Liver (tissue), 9 donors: ENCODE measurements around the gene NINJ2. TPM values are rescaled to one million over a fixed set of nuclear protein-coding genes. Genes with fewer than 3 reads are reported as not detected.

Source experiments
- DNase-seq: peaks from one replicate; pipeline ENCODE4 v3.0.0-alpha.2; 2017; ENCODE audit warnings: low spot score
- H3K27ac ChIP-seq, 2 donors: one replicate each; pipeline ENCODE4 v1.7.0; 2013; ENCODE audit warnings: inconsistent platforms in 2 of 2, low read length in 2 of 2, control low read depth in 1 of 2, low read depth in 1 of 2, mild to moderate bottlenecking in 1 of 2
- H3K27me3 ChIP-seq, 4 donors: one replicate each; pipeline versions ENCODE4 v1.6.1 to v1.7.0; 2013; ENCODE audit warnings: low read length in 3 of 4, inconsistent platforms in 1 of 4, mild to moderate bottlenecking in 1 of 4, moderate library complexity in 1 of 4; ENCODE audit not compliant: control insufficient read depth in 4 of 4, insufficient read depth in 4 of 4
- H3K36me3 ChIP-seq, 4 donors: one replicate each; pipeline versions ENCODE4 v1.6.1 to v1.7.0; 2013; ENCODE audit warnings: low read length in 3 of 4, mild to moderate bottlenecking in 3 of 4, low read depth in 1 of 4, moderate library complexity in 1 of 4; ENCODE audit not compliant: control insufficient read depth in 4 of 4, insufficient read depth in 3 of 4
- H3K4me1 ChIP-seq, 4 donors: one replicate each; pipeline versions ENCODE4 v1.6.1 to v1.7.0; 2013; ENCODE audit warnings: low read length in 3 of 4, mild to moderate bottlenecking in 3 of 4, moderate library complexity in 1 of 4; ENCODE audit not compliant: control insufficient read depth in 4 of 4, insufficient read depth in 4 of 4
- H3K4me3 ChIP-seq, 3 donors: one replicate each; pipeline versions ENCODE4 v1.6.1 to v1.7.0; 2013; ENCODE audit warnings: low read length in 3 of 3, control low read depth in 1 of 3, low read depth in 1 of 3, mild to moderate bottlenecking in 1 of 3
- H3K9ac ChIP-seq, 2 donors: one replicate each; pipeline ENCODE4 v1.7.0; 2013; ENCODE audit warnings: low read length in 2 of 2, mild to moderate bottlenecking in 2 of 2, moderate library complexity in 2 of 2, control low read depth in 1 of 2, low read depth in 1 of 2
- H3K9me3 ChIP-seq, 4 donors: one replicate each; pipeline versions ENCODE4 v1.6.1 to v1.7.0; 2013; ENCODE audit warnings: low read length in 3 of 4; ENCODE audit not compliant: control insufficient read depth in 4 of 4
- EGR1 ChIP-seq, 2 donors: IDR thresholded peaks; 2 replicates each; pipeline ENCODE4 v1.6.1; 2016 to 2018; ENCODE audit warnings: antibody characterized with exemption in 2 of 2, low read depth in 2 of 2
- FOXA1 ChIP-seq: IDR thresholded peaks from 2 replicates; pipeline ENCODE4 v1.6.1; 2016; ENCODE audit warnings: antibody characterized with exemption
- FOXA2 ChIP-seq: IDR thresholded peaks from 2 replicates; pipeline ENCODE4 v1.6.1; 2016; ENCODE audit warnings: antibody characterized with exemption
- GABPA ChIP-seq, 2 donors: IDR thresholded peaks in 1 of 2; conservative IDR thresholded peaks in 1 of 2; 2 replicates each; pipeline ENCODE4 v1.6.1; 2016; ENCODE audit warnings: antibody characterized with exemption in 2 of 2, mild to moderate bottlenecking in 1 of 2, moderate library complexity in 1 of 2
- HNF4A ChIP-seq, 2 donors: conservative IDR thresholded peaks; 2 replicates each; pipeline ENCODE4 v1.6.1; 2016; ENCODE audit warnings: antibody characterized with exemption in 2 of 2, mild to moderate bottlenecking in 2 of 2
- HNF4G ChIP-seq: IDR thresholded peaks from 2 replicates; pipeline ENCODE4 v1.6.1; 2016; ENCODE audit warnings: antibody characterized with exemption
- MAX ChIP-seq: IDR thresholded peaks from 2 replicates; pipeline ENCODE4 v1.6.1; 2016; ENCODE audit warnings: antibody characterized with exemption
- NR2F2 ChIP-seq: IDR thresholded peaks from 2 replicates; pipeline ENCODE4 v1.6.1; 2016; ENCODE audit warnings: antibody characterized with exemption
- RAD21 ChIP-seq, 2 donors: IDR thresholded peaks; 2 replicates each; pipeline ENCODE4 v1.6.1; 2016; ENCODE audit warnings: antibody characterized with exemption in 2 of 2, mild to moderate bottlenecking in 2 of 2
- RXRA ChIP-seq, 2 donors: IDR thresholded peaks; 2 replicates each; pipeline ENCODE4 v1.6.1; 2017 to 2018; ENCODE audit warnings: antibody characterized with exemption in 2 of 2, mild to moderate bottlenecking in 1 of 2
- TAF1 ChIP-seq: conservative IDR thresholded peaks from 2 replicates; pipeline ENCODE4 v1.6.1; 2016; ENCODE audit warnings: antibody characterized with exemption, mild to moderate bottlenecking
- YY1 ChIP-seq: IDR thresholded peaks from 2 replicates; pipeline ENCODE4 v1.6.1; 2016; ENCODE audit warnings: antibody characterized with exemption, mild to moderate bottlenecking
- WGBS: extraction: QIAGEN DNeasy Blood & Tissue Kit; methylation state at CpG from one replicate; pipeline ENCODE4 v1.1.7; 2013; 5-methylcytosine and 5-hydroxymethylcytosine counted together
- polyA plus RNA-seq, 2 donors: library from polyadenylated mRNA; stranded (reverse) in 1 of 2; unstranded in 1 of 2; fragments of 200-250 nt in 1 of 2; fragments of >200 nt in 1 of 2; fragmentation: Nextera tagmentation in 1 of 2; extraction: Ambion mirVana in 1 of 2; gene quantifications; one replicate each; pipeline versions ENCODE4 v1.2.1 to v1.2.3, GENCODE V29; 2013 to 2015
- total RNA-seq, 2 donors: library from RNA; depleted of rRNA; stranded (reverse); fragments of >200 nt; gene quantifications; one replicate each; pipeline ENCODE4 v1.2.3, GENCODE V29; 2014
- TF ChIP-seq, protein P1 (sequence below): IDR thresholded peaks from 2 replicates; pipeline ENCODE4 v1.6.1; 2016; ENCODE audit warnings: antibody characterized with exemption, mild to moderate bottlenecking
- TF ChIP-seq, protein P2 (sequence below): IDR thresholded peaks from 2 replicates; pipeline ENCODE4 v1.6.1; 2016; ENCODE audit warnings: antibody characterized with exemption
- TF ChIP-seq, protein P3 (sequence below): fragments of 150-350 bp; IDR thresholded peaks from 2 replicates; pipeline ENCODE4 v1.5.1; 2017; ENCODE audit warnings: improper control_type of control experiment, low read depth, low read length; ENCODE audit not compliant: missing input control
- TF ChIP-seq, protein P4 (sequence below): IDR thresholded peaks from 2 replicates; pipeline ENCODE4 v1.6.1; 2016; ENCODE audit warnings: antibody characterized with exemption
- donor health status: healthy.
- donor health status: healthy.
- donor health status: healthy.
- donor health status: healthy.
- donor health status: healthy.

Gene NINJ2
- total and polyA plus RNA-seq, 4 donors: 6.7 to 16.5 (median 15.4) TPM

- Histone ChIP-seq H3K27me3 (no peaks in the 10 kb centered on the region), H3K4me1 (no peaks in the 10 kb centered on the region), H3K36me3 (no peaks in the 10 kb centered on the region), H3K27ac (no peak overlapping the region), H3K4me3 (no peak overlapping the region), H3K9me3 (peaks cover 0 to 2% (median under 1%) of the 10 kb centered on the region in 4 donors), H3K9ac (no peak overlapping the region)
- WGBS: 90% methylated on average over 4 of the region's 4 CpGs
- DNase-seq: no peak
- TF ChIP-seq, protein P1, sequence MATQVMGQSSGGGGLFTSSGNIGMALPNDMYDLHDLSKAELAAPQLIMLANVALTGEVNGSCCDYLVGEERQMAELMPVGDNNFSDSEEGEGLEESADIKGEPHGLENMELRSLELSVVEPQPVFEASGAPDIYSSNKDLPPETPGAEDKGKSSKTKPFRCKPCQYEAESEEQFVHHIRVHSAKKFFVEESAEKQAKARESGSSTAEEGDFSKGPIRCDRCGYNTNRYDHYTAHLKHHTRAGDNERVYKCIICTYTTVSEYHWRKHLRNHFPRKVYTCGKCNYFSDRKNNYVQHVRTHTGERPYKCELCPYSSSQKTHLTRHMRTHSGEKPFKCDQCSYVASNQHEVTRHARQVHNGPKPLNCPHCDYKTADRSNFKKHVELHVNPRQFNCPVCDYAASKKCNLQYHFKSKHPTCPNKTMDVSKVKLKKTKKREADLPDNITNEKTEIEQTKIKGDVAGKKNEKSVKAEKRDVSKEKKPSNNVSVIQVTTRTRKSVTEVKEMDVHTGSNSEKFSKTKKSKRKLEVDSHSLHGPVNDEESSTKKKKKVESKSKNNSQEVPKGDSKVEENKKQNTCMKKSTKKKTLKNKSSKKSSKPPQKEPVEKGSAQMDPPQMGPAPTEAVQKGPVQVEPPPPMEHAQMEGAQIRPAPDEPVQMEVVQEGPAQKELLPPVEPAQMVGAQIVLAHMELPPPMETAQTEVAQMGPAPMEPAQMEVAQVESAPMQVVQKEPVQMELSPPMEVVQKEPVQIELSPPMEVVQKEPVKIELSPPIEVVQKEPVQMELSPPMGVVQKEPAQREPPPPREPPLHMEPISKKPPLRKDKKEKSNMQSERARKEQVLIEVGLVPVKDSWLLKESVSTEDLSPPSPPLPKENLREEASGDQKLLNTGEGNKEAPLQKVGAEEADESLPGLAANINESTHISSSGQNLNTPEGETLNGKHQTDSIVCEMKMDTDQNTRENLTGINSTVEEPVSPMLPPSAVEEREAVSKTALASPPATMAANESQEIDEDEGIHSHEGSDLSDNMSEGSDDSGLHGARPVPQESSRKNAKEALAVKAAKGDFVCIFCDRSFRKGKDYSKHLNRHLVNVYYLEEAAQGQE: no peak
- TF ChIP-seq FOXA1 (no peak), RAD21 (IDR thresholded peaks at IDR 0.05) (no peak), HNF4A (conservative IDR thresholded peaks at IDR 0.05) (no peak), RXRA (IDR thresholded peaks at IDR 0.05) (no peak), MAX (no peak), TAF1 (no peak)
Observed at GRCh38 chr12:527729-528128, 135.5 kb downstream of the NINJ2 start.

GRCh38 chr12:527241-527640, 136.0 kb downstream of the NINJ2 start:
- Histone ChIP-seq H3K27me3 (no peaks in the 10 kb centered on the region), H3K27ac (no peak overlapping the region), H3K9ac (no peak overlapping the region), H3K4me3 (no peak overlapping the region), H3K36me3 (no peaks in the 10 kb centered on the region), H3K9me3 (peaks cover 0 to 2% (median 0%) of the 10 kb centered on the region in 4 donors), H3K4me1 (no peaks in the 10 kb centered on the region)
- DNase-seq: no peak
- TF ChIP-seq RAD21 (IDR thresholded peaks at IDR 0.05) (no peak), MAX (no peak), YY1 (no peak), RXRA (IDR thresholded peaks at IDR 0.05) (no peak), FOXA2 (no peak), HNF4A (conservative IDR thresholded peaks at IDR 0.05) (no peak), NR2F2 (no peak), EGR1 (IDR thresholded peaks at IDR 0.05; ENCODE audit: low read depth in 2 of 2) (no peak), HNF4G (no peak), GABPA (IDR thresholded peaks at IDR 0.05 in 1 of 2, conservative IDR thresholded peaks at IDR 0.05 in 1 of 2) (no peak), FOXA1 (no peak), TAF1 (no peak)
- TF ChIP-seq, protein P2, sequence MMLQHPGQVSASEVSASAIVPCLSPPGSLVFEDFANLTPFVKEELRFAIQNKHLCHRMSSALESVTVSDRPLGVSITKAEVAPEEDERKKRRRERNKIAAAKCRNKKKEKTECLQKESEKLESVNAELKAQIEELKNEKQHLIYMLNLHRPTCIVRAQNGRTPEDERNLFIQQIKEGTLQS: no peak
- TF ChIP-seq, protein P3, sequence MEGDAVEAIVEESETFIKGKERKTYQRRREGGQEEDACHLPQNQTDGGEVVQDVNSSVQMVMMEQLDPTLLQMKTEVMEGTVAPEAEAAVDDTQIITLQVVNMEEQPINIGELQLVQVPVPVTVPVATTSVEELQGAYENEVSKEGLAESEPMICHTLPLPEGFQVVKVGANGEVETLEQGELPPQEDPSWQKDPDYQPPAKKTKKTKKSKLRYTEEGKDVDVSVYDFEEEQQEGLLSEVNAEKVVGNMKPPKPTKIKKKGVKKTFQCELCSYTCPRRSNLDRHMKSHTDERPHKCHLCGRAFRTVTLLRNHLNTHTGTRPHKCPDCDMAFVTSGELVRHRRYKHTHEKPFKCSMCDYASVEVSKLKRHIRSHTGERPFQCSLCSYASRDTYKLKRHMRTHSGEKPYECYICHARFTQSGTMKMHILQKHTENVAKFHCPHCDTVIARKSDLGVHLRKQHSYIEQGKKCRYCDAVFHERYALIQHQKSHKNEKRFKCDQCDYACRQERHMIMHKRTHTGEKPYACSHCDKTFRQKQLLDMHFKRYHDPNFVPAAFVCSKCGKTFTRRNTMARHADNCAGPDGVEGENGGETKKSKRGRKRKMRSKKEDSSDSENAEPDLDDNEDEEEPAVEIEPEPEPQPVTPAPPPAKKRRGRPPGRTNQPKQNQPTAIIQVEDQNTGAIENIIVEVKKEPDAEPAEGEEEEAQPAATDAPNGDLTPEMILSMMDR: no peak
- TF ChIP-seq, protein P1: no peak
- TF ChIP-seq, protein P4, sequence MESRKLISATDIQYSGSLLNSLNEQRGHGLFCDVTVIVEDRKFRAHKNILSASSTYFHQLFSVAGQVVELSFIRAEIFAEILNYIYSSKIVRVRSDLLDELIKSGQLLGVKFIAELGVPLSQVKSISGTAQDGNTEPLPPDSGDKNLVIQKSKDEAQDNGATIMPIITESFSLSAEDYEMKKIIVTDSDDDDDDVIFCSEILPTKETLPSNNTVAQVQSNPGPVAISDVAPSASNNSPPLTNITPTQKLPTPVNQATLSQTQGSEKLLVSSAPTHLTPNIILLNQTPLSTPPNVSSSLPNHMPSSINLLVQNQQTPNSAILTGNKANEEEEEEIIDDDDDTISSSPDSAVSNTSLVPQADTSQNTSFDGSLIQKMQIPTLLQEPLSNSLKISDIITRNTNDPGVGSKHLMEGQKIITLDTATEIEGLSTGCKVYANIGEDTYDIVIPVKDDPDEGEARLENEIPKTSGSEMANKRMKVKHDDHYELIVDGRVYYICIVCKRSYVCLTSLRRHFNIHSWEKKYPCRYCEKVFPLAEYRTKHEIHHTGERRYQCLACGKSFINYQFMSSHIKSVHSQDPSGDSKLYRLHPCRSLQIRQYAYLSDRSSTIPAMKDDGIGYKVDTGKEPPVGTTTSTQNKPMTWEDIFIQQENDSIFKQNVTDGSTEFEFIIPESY: no peak
- 74% methylated on average over 7 of the region's 7 CpGs for WGBS
